Activated CD4-positive, alpha-beta memory T cell treated with anti-CD3 and anti-CD28 coated beads for 36 hours (primary cell): ENCODE results near the gene CARD11. TPM values are rescaled to one million over a fixed set of nuclear protein-coding genes. Genes with fewer than 3 reads are reported as not detected.

Experiments
- CTCF ChIA-PET: fragments of 350-600 bp; sonication (Branson Sonifier 250); formaldehyde crosslinking; loops from one replicate; lab custom pipeline; 2021; ENCODE audit warnings: antibody characterized with exemption, inconsistent platforms; lab: Charles Lee
- POLR2A ChIA-PET: fragments of 350-600 bp; sonication (Branson Sonifier 250); formaldehyde crosslinking; loops from one replicate; lab custom pipeline; 2021; ENCODE audit warnings: antibody characterized with exemption; lab: Charles Lee
- DNase-seq: peaks from one replicate; pipeline ENCODE4 v3.0.0-alpha.2; 2020
- H3K27ac Mint-ChIP-seq: one replicate; pipeline ENCODE4 v1.8.0; 2021; ENCODE audit warnings: mixed read lengths
- H3K27me3 Mint-ChIP-seq: one replicate; pipeline ENCODE4 v1.8.0; 2021; ENCODE audit warnings: mixed read lengths
- H3K36me3 Mint-ChIP-seq: one replicate; pipeline ENCODE4 v1.8.0; 2021; ENCODE audit warnings: mixed read lengths
- H3K4me1 Mint-ChIP-seq: one replicate; pipeline ENCODE4 v1.8.0; 2021; ENCODE audit warnings: low read depth, mixed read lengths
- H3K4me3 Mint-ChIP-seq: one replicate; pipeline ENCODE4 v1.8.0; 2021; ENCODE audit warnings: mild to moderate bottlenecking, mixed read lengths
- H3K9me3 Mint-ChIP-seq: one replicate; pipeline ENCODE4 v1.8.0; 2021; ENCODE audit warnings: mixed read lengths
- intact Hi-C: fragments of 100-400 bp; cut with micrococcal nuclease; formaldehyde crosslinking; loops from one replicate; pipeline ENCODE4 v1.15.1; 2023
- total RNA-seq, 2 experiments: library from RNA; stranded (reverse); gene quantifications; one replicate each; pipeline ENCODE4 v1.2.3, GENCODE V29; 2021

The CARD11 gene
- total RNA-seq, 2 experiments from 2014 or later = 107 to 108 TPM

GRCh38 chr7:3076163-3076562 is 32.5 kb upstream of the CARD11 start:
- no peaks in the 10 kb centered on the region for H3K4me1 Mint-ChIP-seq
- POLR2A ChIA-PET = no interaction called here
- peaks cover 1% of the 10 kb centered on the region for H3K36me3 Mint-ChIP-seq
- DNase-seq = no peak
- CTCF ChIA-PET = interaction anchor here (0.6 to 3.8 kb wide), 3 partner anchors 10 to 211 kb away, joined by 3 to 17 read pairs (median 3); no protein-coding TSS in a partner anchor
- peaks cover 17% of the 10 kb centered on the region for H3K9me3 Mint-ChIP-seq
- H3K27me3 Mint-ChIP-seq = no peaks in the 10 kb centered on the region
- intact Hi-C loops = no loop called here
- H3K4me3 Mint-ChIP-seq = no peak overlapping the region
- H3K27ac Mint-ChIP-seq = no peak overlapping the region

GRCh38 chr7:3075441-3075840 is 31.8 kb upstream of the CARD11 start:
- POLR2A ChIA-PET = no interaction called here
- no peak overlapping the region for H3K4me3 Mint-ChIP-seq
- intact Hi-C loops = no loop called here
- H3K27ac Mint-ChIP-seq = no peak overlapping the region
- no peaks in the 10 kb centered on the region for H3K27me3 Mint-ChIP-seq
- H3K9me3 Mint-ChIP-seq = peaks cover 24% of the 10 kb centered on the region
- no peaks in the 10 kb centered on the region for H3K4me1 Mint-ChIP-seq
- CTCF ChIA-PET = interaction anchor here (0.6 to 3.8 kb wide), 2 partner anchors 9 to 210 kb away, joined by 3 to 17 read pairs; no protein-coding TSS in a partner anchor
- H3K36me3 Mint-ChIP-seq = peaks cover 6% of the 10 kb centered on the region
- DNase-seq = no peak

DNA sequence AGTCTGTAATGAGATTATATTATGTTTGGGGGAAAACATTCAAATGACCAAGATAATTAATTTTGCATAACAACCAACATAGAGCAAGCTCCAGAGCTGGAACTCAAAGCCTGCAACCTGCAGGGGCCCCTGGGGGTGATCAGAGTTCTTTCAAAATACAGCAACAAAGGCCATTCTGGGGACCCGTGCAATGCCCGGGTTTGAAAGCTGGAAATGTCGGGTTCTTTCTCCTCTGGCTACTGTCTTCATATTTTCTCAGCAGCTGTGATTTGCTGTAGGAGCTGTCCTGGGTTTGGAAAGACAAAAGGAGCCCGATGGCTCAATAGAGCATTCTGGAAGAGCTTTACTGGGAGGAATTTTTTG is 30.8 kb upstream of the CARD11 start:
- H3K4me1 Mint-ChIP-seq = peaks cover 9% of the 10 kb centered on the region

DNA sequence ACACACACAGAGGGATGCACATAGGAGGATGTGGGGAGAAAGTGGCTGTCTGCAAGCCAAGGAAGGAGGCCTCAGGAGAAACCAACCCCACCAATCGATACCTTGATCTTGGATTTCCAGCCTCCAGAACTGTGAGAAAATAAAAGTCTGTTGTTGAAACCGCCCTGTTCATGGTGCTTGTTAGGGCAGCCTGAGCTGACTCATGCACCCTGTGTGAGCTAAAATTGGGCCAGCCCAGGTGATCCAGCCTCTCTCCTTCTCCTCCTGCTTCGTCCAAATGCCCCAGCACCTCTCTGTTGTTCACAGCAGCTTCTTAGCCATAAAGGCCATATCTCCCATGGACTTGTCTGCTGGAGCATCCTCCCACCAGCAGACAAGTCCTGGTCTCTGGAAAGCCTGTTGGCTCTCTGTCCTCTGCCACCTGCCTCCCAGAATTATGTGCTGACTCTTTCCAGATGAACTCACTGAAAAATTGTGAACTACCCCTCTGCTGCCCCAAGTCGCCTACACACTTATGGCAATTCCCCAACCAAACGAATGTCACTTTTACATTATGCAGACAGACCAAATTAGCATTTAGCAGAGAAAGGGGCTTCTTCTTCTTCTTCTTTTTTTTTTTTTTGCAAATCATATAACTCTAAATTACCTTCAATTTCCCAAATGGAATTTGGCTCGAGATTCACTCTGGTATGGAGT is 30.2 kb upstream of the CARD11 start:
- no peak for DNase-seq
- intact Hi-C loops = no loop called here
- ChIA-PET CTCF (interaction anchor here (2.3 to 3.8 kb wide), 2 partner anchors 8 to 16 kb away, joined by 7 to 17 read pairs; no protein-coding TSS in a partner anchor), POLR2A (no interaction called here)
- Mint-ChIP-seq H3K27ac (no peak overlapping the region), H3K27me3 (no peaks in the 10 kb centered on the region), H3K36me3 (peaks cover 11% of the 10 kb centered on the region), H3K4me3 (no peak overlapping the region), H3K4me1 (peaks cover 13% of the 10 kb centered on the region), H3K9me3 (peaks cover 28% of the 10 kb centered on the region)

More for the DNA sequence above, 30.8 kb upstream of the CARD11 start:
- no peak overlapping the region for H3K4me3 Mint-ChIP-seq
- ChIA-PET CTCF (interaction anchor here (2.3 to 3.8 kb wide), 2 partner anchors 8 to 15 kb away, joined by 7 to 17 read pairs; no protein-coding TSS in a partner anchor), POLR2A (no interaction called here)
- H3K9me3 Mint-ChIP-seq = peaks cover 28% of the 10 kb centered on the region
- H3K36me3 Mint-ChIP-seq = peaks cover 11% of the 10 kb centered on the region
- intact Hi-C loops = no loop called here
- H3K27me3 Mint-ChIP-seq = no peaks in the 10 kb centered on the region
- no peak overlapping the region for H3K27ac Mint-ChIP-seq
- no peak for DNase-seq

- Mint-ChIP-seq H3K4me3 (no peak overlapping the region), H3K27me3 (no peaks in the 10 kb centered on the region), H3K27ac (no peak overlapping the region), H3K4me1 (peaks cover 43% of the 10 kb centered on the region), H3K36me3 (peaks cover 11% of the 10 kb centered on the region), H3K9me3 (peaks cover 21% of the 10 kb centered on the region)
- no peak for DNase-seq
- intact Hi-C loops = no loop called here
- ChIA-PET POLR2A (no interaction called here), CTCF (interaction anchor here (1.1 to 1.4 kb wide), 2 partner anchors 19 to 84 kb away, joined by 4 read pairs; no protein-coding TSS in a partner anchor)
Observed at GRCh38 chr7:3070908-3071307, 27.2 kb upstream of the CARD11 start.

DNA sequence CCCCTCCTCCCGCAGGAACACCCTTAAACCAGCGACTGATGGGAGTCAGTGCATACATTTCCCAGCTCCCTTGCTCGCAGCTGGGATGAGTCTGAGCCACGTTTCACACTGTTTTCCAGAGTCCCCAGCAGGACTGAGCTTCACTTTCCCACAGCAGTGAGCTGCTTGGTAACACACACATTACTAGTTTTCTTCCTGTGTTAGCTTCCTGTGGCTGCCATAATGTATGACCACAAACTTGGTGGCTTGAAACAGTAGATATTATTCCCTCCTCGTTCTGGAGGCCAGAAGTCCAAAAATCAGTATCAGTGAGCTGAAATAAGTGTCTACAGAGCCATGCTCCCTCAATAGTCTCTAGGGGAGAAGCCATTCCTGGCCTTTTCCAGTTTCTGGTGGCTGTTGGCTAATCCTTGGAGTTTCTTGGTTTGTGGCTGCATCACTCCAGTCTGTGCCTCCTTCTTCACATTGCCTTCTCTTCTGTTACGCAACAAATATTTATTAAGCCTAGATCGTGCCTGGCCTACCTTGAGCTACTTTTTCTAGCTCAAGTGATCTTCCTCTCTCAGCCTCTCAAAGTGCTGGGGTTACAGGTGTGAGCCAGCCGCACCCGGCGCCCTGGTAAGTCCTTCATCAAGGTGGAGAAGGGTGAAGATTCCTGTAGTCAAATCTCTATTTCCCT is 26.2 kb upstream of the CARD11 start:
- Mint-ChIP-seq H3K4me1 (peaks cover 53% of the 10 kb centered on the region), H3K36me3 (peaks cover 11% of the 10 kb centered on the region), H3K27ac (no peak overlapping the region), H3K9me3 (peaks cover 15% of the 10 kb centered on the region), H3K27me3 (no peaks in the 10 kb centered on the region), H3K4me3 (no peak overlapping the region)
- POLR2A ChIA-PET = interaction anchor here (0.8 to 1.0 kb wide), 3 partner anchors 22 to 30 kb away, joined by 3 to 4 read pairs (median 3); no protein-coding TSS in a partner anchor
- DNase-seq = no peak
- CTCF ChIA-PET = interaction anchor here (0.9 to 2.4 kb wide), 3 partner anchors 20 to 85 kb away, joined by 5 to 10 read pairs (median 8); no protein-coding TSS in a partner anchor
- intact Hi-C loops = loop anchor here (5.0 kb wide), 1 partner anchor 178 kb away; no protein-coding TSS in a partner anchor

- H3K4me3 Mint-ChIP-seq = no peak overlapping the region
- ChIA-PET POLR2A (interaction anchor here (0.6 to 1.7 kb wide), 3 partner anchors 24 to 140 kb away, joined by 3 to 5 read pairs (median 4); no protein-coding TSS in a partner anchor), CTCF (interaction anchor here (0.6 to 2.4 kb wide), 6 partner anchors 18 to 157 kb away, joined by 3 to 10 read pairs (median 4); no protein-coding TSS in a partner anchor)
- H3K27me3 Mint-ChIP-seq = no peaks in the 10 kb centered on the region
- intact Hi-C loops = loop anchor here (5.0 kb wide), 1 partner anchor 176 kb away; no protein-coding TSS in a partner anchor
- H3K27ac Mint-ChIP-seq = peak overlapping the region; percentile 28
- H3K4me1 Mint-ChIP-seq = peaks cover 62% of the 10 kb centered on the region
- peaks cover 15% of the 10 kb centered on the region for H3K9me3 Mint-ChIP-seq
- peaks cover 11% of the 10 kb centered on the region for H3K36me3 Mint-ChIP-seq
- peak; percentile 47 for DNase-seq
Observed at GRCh38 chr7:3068530-3068929, 24.9 kb upstream of the CARD11 start.

DNA sequence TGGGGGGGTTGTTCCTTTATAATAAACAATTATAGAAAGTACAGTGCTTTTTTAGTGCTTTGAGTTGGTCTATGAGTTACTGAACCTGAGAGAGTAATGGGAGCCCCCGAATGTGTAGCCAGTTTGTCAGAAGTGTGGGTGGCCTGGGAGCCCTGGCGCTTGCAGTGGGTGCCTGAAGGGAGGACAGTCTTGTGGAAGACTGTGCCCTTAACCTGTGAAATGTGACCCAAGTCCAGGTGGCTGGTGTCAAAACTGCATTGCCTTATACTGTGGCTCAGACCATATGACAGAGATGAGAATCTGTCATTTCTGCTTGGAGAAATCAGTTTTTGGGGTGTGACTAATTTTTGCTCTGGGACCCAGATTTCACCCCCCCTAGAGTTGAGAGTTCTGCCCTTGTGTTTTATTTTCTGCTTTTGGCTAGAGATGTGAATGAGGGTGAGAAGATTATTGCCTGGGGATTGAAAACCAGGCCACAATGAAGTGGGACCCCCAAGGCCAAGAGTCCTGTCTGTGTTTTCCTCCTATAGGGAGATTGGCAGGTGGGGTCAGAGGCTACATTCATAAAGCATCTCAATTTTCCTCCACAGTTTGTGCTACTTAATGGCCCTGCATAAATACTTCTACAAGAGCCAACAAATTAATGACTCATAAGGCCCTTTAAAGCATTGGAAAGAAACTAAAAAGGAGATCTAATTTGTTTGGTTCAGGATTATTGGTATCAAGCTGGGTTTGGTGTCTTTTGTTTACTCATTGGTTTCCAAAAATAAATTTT is 24.1 kb upstream of the CARD11 start:
- no peaks in the 10 kb centered on the region for H3K27me3 Mint-ChIP-seq
- peaks cover 15% of the 10 kb centered on the region for H3K9me3 Mint-ChIP-seq
- POLR2A ChIA-PET = interaction anchor here (0.6 to 1.7 kb wide), 8 partner anchors 24 to 140 kb away, joined by 3 to 5 read pairs (median 4); partner anchors contain the start of gene CARD11
- peak overlapping the region; percentile 74 for H3K27ac Mint-ChIP-seq
- intact Hi-C loops = loop anchor here (1.0 to 5.0 kb wide), 3 partner anchors 25 to 175 kb away; no protein-coding TSS in a partner anchor
- H3K4me1 Mint-ChIP-seq = peaks cover 69% of the 10 kb centered on the region
- no peak for DNase-seq
- CTCF ChIA-PET = interaction anchor here (0.6 to 5.8 kb wide), 14 partner anchors 7 to 202 kb away, joined by 3 to 73 read pairs (median 14); partner anchors contain the start of gene CARD11
- H3K4me3 Mint-ChIP-seq = no peak overlapping the region
- peaks cover 11% of the 10 kb centered on the region for H3K36me3 Mint-ChIP-seq

GRCh38 chr7:3067193-3067592 is 23.5 kb upstream of the CARD11 start:
- ChIA-PET CTCF (interaction anchor here (0.9 to 5.8 kb wide), 13 partner anchors 8 to 202 kb away, joined by 3 to 73 read pairs (median 15); partner anchors contain the start of gene CARD11), POLR2A (interaction anchor here (0.7 to 1.7 kb wide), 6 partner anchors 24 to 110 kb away, joined by 3 to 5 read pairs (median 4); partner anchors contain the start of gene CARD11)
- Mint-ChIP-seq H3K9me3 (peaks cover 15% of the 10 kb centered on the region), H3K36me3 (peaks cover 11% of the 10 kb centered on the region), H3K27me3 (no peaks in the 10 kb centered on the region), H3K4me1 (peaks cover 75% of the 10 kb centered on the region), H3K27ac (peak overlapping the region; percentile 74), H3K4me3 (no peak overlapping the region)
- peak; percentile 65 for DNase-seq
- intact Hi-C loops = loop anchor here (1.0 to 5.0 kb wide), 3 partner anchors 25 to 175 kb away; no protein-coding TSS in a partner anchor

DNA sequence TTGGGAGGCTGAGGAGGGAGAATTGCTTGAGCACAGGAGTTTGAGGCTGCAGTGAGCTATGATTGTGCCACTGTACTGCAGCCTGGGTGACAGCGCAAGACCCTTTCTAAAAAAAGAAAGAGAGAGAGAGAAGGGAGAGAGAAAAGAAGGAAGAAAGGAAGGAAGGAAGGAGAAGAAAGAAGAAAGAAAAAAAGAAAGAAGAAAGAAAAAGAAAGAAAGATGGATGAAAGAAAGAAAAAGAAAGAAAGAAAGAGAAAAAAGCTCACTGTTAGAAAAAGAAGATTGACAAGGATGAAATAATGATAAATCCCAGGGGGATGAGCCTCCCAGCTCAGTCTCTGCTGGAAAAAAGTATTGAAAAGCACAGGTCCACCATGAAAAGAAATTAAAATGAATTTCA is 22.8 kb upstream of the CARD11 start:
- H3K27ac Mint-ChIP-seq = peak overlapping the region; percentile 74
- no peak overlapping the region for H3K4me3 Mint-ChIP-seq
- ChIA-PET CTCF (interaction anchor here (0.7 to 5.8 kb wide), 17 partner anchors 9 to 201 kb away, joined by 3 to 73 read pairs (median 13); partner anchors contain the start of gene CARD11), POLR2A (interaction anchor here (1.0 to 1.4 kb wide), 2 partner anchors 38 to 109 kb away, joined by 3 read pairs; no protein-coding TSS in a partner anchor)
- H3K27me3 Mint-ChIP-seq = no peaks in the 10 kb centered on the region
- intact Hi-C loops = loop anchor here (5.0 kb wide), 1 partner anchor 174 kb away; no protein-coding TSS in a partner anchor
- peaks cover 80% of the 10 kb centered on the region for H3K4me1 Mint-ChIP-seq
- peaks cover 11% of the 10 kb centered on the region for H3K36me3 Mint-ChIP-seq
- no peak for DNase-seq
- H3K9me3 Mint-ChIP-seq = peaks cover 15% of the 10 kb centered on the region
